H1 (cell line): ENCODE measurements around the gene TSPAN3. TPM values are rescaled to one million over a fixed set of nuclear protein-coding genes. Genes with fewer than 3 reads are reported as not detected.

Experiments
- CTCF ChIA-PET: fragments of 300-600 bp; sonication (Branson Sonifier 250); formaldehyde crosslinking; loops from one replicate; lab custom pipeline; 2021; ENCODE audit not compliant: partially characterized antibody; lab: Charles Lee
- POLR2A ChIA-PET: fragments of 300-600 bp; sonication (Branson Sonifier 250); formaldehyde crosslinking; loops from one replicate; lab custom pipeline; 2021; ENCODE audit warnings: inconsistent platforms; ENCODE audit not compliant: partially characterized antibody; lab: Charles Lee
- DNase-seq, 2 experiments: peaks; one replicate each; pipeline versions ENCODE4 v3.0.0 to v3.0.0-alpha.2; 2010 to 2022; ENCODE audit warnings: low spot score in 2 of 2, low read depth in 1 of 2, mixed read lengths in 1 of 2
- FAIRE-seq: peaks from 2 replicates; lab custom pipeline; 2011; peaks lifted over from hg19 to GRCh38; lab: Jason Lieb, UNC
- H2AFZ ChIP-seq: 2 replicates; pipeline ENCODE4 v1.8.1; 2012; ENCODE audit warnings: low read length, inconsistent platforms
- H2AK5ac ChIP-seq: 2 replicates; pipeline ENCODE4 v1.6.1; 2013; ENCODE audit warnings: low read depth, low read length
- H2BK120ac ChIP-seq: replicated peaks from 2 replicates; pipeline ENCODE3; 2013; ENCODE audit warnings: low read depth, low read length, inconsistent platforms
- H2BK12ac ChIP-seq: 2 replicates; pipeline ENCODE4 v1.6.1; 2013; ENCODE audit warnings: low read depth, low read length
- H2BK15ac ChIP-seq: 2 replicates; pipeline ENCODE4 v1.6.1; 2013; ENCODE audit warnings: low read length
- H2BK20ac ChIP-seq: 2 replicates; pipeline ENCODE4 v1.6.1; 2013; ENCODE audit warnings: low read length
- H2BK5ac ChIP-seq: 2 replicates; pipeline ENCODE4 v1.6.1; 2013; ENCODE audit warnings: low read depth, low read length
- H3K14ac ChIP-seq: 2 replicates; pipeline ENCODE4 v1.6.1; 2013; ENCODE audit warnings: inconsistent platforms; ENCODE audit not compliant: insufficient read length
- H3K18ac ChIP-seq: 2 replicates; pipeline ENCODE4 v1.6.1; 2013; ENCODE audit warnings: low read length; ENCODE audit errors: extremely low read depth
- H3K23ac ChIP-seq: 2 replicates; pipeline ENCODE4 v1.6.1; 2013; ENCODE audit warnings: inconsistent platforms; ENCODE audit not compliant: insufficient read length
- H3K23me2 ChIP-seq: 2 replicates; pipeline ENCODE4 v1.6.1; 2013; ENCODE audit warnings: low read depth, low read length
- H3K27ac ChIP-seq: 2 replicates; pipeline ENCODE4 v1.6.1; 2011; ENCODE audit warnings: low read depth, low read length, inconsistent platforms
- H3K27me3 ChIP-seq, 4 experiments: replicated peaks in 1 of 4; 1 replicate in 1 of 4; 2 replicates in 3 of 4; pipeline versions ENCODE4 v1.6.1 to v1.8.1; 2011 to 2013; ENCODE audit warnings: low read length in 3 of 4, mild to moderate bottlenecking in 3 of 4, inconsistent platforms in 2 of 4, mixed read lengths in 2 of 4, moderate library complexity in 1 of 4; ENCODE audit not compliant: control insufficient read depth in 3 of 4, insufficient read depth in 3 of 4; ENCODE audit errors: extremely low read depth in 1 of 4
- H3K36me3 ChIP-seq, 4 experiments: 2 replicates each; pipeline versions ENCODE4 v1.6.1 to v1.8.1; 2011 to 2013; ENCODE audit warnings: mild to moderate bottlenecking in 4 of 4, low read length in 3 of 4, moderate library complexity in 2 of 4, control low read depth in 1 of 4, inconsistent platforms in 1 of 4; ENCODE audit not compliant: insufficient read depth in 4 of 4, control insufficient read depth in 2 of 4
- H3K4ac ChIP-seq: replicated peaks from 2 replicates; pipeline ENCODE3; 2013; ENCODE audit warnings: low read length, low read depth, mixed read lengths, inconsistent platforms; ENCODE audit not compliant: insufficient read length
- H3K4me1 ChIP-seq, 4 experiments: replicated peaks in 1 of 4; 1 replicate in 1 of 4; 2 replicates in 3 of 4; pipeline versions ENCODE4 v1.6.1 to v1.8.1; 2011 to 2013; ENCODE audit warnings: low read length in 3 of 4, inconsistent platforms in 2 of 4, mixed read lengths in 1 of 4; ENCODE audit not compliant: insufficient read depth in 4 of 4, control insufficient read depth in 3 of 4
- H3K4me2 ChIP-seq, 2 experiments: 2 replicates each; pipeline versions ENCODE4 v1.6.1 to v1.8.1; 2011 to 2013; ENCODE audit warnings: low read depth in 2 of 2, low read length in 2 of 2, control low read depth in 1 of 2, inconsistent platforms in 1 of 2, mild to moderate bottlenecking in 1 of 2; ENCODE audit not compliant: insufficient read depth in 1 of 2
- H3K4me3 ChIP-seq, 4 experiments: fragments of 200-600, 300-600 bp in 1 of 4; sonication (generic), shearing (Covaris generic), sonication (Bioruptor Twin) in 1 of 4; 2 replicates each; pipeline versions ENCODE4 v1.5.1 to v1.8.1; 2011 to 2016; ENCODE audit warnings: low read length in 4 of 4, low read depth in 3 of 4, control low read depth in 2 of 4, inconsistent platforms in 2 of 4, mild to moderate bottlenecking in 2 of 4, mixed read lengths in 1 of 4, moderate library complexity in 1 of 4; ENCODE audit not compliant: insufficient read depth in 2 of 4; ENCODE audit errors: extremely low read depth in 1 of 4
- H3K56ac ChIP-seq: replicated peaks from 2 replicates; pipeline ENCODE3; 2013; ENCODE audit warnings: low read depth, mild to moderate bottlenecking, mixed read lengths, low read length, inconsistent platforms; ENCODE audit not compliant: insufficient read length
- H3K79me1 ChIP-seq: 2 replicates; pipeline ENCODE4 v1.6.1; 2013; ENCODE audit warnings: low read depth, low read length, control low read depth
- H3K79me2 ChIP-seq, 2 experiments: 2 replicates each; pipeline versions ENCODE4 v1.6.1 to v1.8.1; 2012 to 2013; ENCODE audit warnings: low read length in 2 of 2, mild to moderate bottlenecking in 2 of 2, inconsistent platforms in 1 of 2; ENCODE audit not compliant: insufficient read depth in 2 of 2, control insufficient read depth in 1 of 2
- H3K9ac ChIP-seq, 4 experiments: replicated peaks in 1 of 4; 1 replicate in 1 of 4; 2 replicates in 3 of 4; pipeline versions ENCODE4 v1.6.1 to v1.8.1; 2011 to 2013; ENCODE audit warnings: low read depth in 3 of 4, low read length in 3 of 4, control low read depth in 2 of 4, mild to moderate bottlenecking in 2 of 4, moderate library complexity in 2 of 4, inconsistent platforms in 1 of 4; ENCODE audit errors: extremely low read depth in 1 of 4
- H3K9me3 ChIP-seq, 2 experiments: 2 replicates each; pipeline versions ENCODE4 v1.6.1 to v1.8.1; 2012 to 2013; ENCODE audit warnings: mild to moderate bottlenecking in 2 of 2, moderate library complexity in 2 of 2, control low read depth in 1 of 2, inconsistent platforms in 1 of 2, low read depth in 1 of 2, low read length in 1 of 2, mixed read lengths in 1 of 2; ENCODE audit not compliant: insufficient read depth in 2 of 2
- H4K20me1 ChIP-seq, 2 experiments: replicated peaks in 1 of 2; 2 replicates each; pipeline versions ENCODE3 to v1.8.1; 2011 to 2013; ENCODE audit warnings: inconsistent platforms in 2 of 2, low read length in 2 of 2, mild to moderate bottlenecking in 1 of 2; ENCODE audit not compliant: insufficient read depth in 2 of 2, control insufficient read depth in 1 of 2
- H4K5ac ChIP-seq: 2 replicates; pipeline ENCODE4 v1.6.1; 2013; ENCODE audit warnings: low read length, low read depth, mixed read lengths, inconsistent platforms; ENCODE audit not compliant: insufficient read length
- H4K8ac ChIP-seq: 2 replicates; pipeline ENCODE4 v1.8.0; 2013; ENCODE audit warnings: mild to moderate bottlenecking, moderate library complexity, low read length, inconsistent platforms; ENCODE audit not compliant: insufficient read depth; ENCODE audit errors: extremely low read depth
- H4K91ac ChIP-seq: replicated peaks from 2 replicates; pipeline ENCODE3; 2013; ENCODE audit warnings: low read length, mixed read lengths, inconsistent platforms; ENCODE audit not compliant: insufficient read length
- CHD2 ChIP-seq: IDR thresholded peaks from 2 replicates; pipeline ENCODE4 v1.6.1; 2012; ENCODE audit warnings: low read length, improper control_type of control experiment
- CREB1 ChIP-seq: IDR thresholded peaks from 2 replicates; pipeline ENCODE4 v1.6.1; 2012; ENCODE audit warnings: inconsistent platforms
- RFX5 ChIP-seq: IDR thresholded peaks from 2 replicates; pipeline ENCODE4 v1.6.1; 2011; ENCODE audit warnings: low read depth, low read length, improper control_type of control experiment, borderline replicate concordance
- USF2 ChIP-seq: IDR thresholded peaks from 2 replicates; pipeline ENCODE4 v1.6.1; 2011; ENCODE audit warnings: low read length, improper control_type of control experiment
- WGBS, 2 experiments: shearing (Covaris generic) in 1 of 2; methylation state at CpG; one replicate each; pipeline versions ENCODE4 v1.1.6 to v1.1.7; 2013 to 2015; ENCODE audit warnings: low lambda C conversion rate in 2 of 2, mixed read lengths in 2 of 2, inconsistent platforms in 1 of 2, low coverage in 1 of 2, missing lambda C conversion rate in 1 of 2; ENCODE audit not compliant: insufficient replicate concordance in 2 of 2, insufficient coverage in 1 of 2, insufficient read length in 1 of 2; ENCODE audit errors: extremely low coverage in 1 of 2, missing lambda C conversion rate in 1 of 2; 5-methylcytosine and 5-hydroxymethylcytosine counted together
- polyA plus RNA-seq, 7 experiments: library from polyadenylated mRNA; depleted of rRNA in 3 of 7; stranded (reverse) in 5 of 7; unstranded in 2 of 7; fragments of >200 nt in 5 of 7; fragments of 200-250 nt in 2 of 7; gene quantifications; 1 replicate in 5 of 7; 2 replicates in 1 of 7; 4 replicates in 1 of 7; pipeline versions ENCODE4 v1.2.1 to v1.2.3, GENCODE V29; 2011 to 2013; ENCODE audit warnings: missing spikeins in 2 of 7, mixed read lengths in 2 of 7
- total RNA-seq: library from RNA; stranded (reverse); fragmentation: NEBNext Ultra II Directional; extraction: Animal tissue kit (Norgen Biotek cat#: 25700); gene quantifications from 2 replicates; pipeline ENCODE4 v1.2.1, GENCODE V29; 2021

TSPAN3 gene
- total and polyA plus RNA-seq, 2 of the 8 experiments (the other 6 are each of a cell fraction or from before 2014, with no cell fraction given): 107 to 238 TPM

- H4K20me1 ChIP-seq: no peaks in the 10 kb centered on the region
- FAIRE-seq: no peak
Observed at GRCh38 chr15:77004189-77004588, 66.7 kb downstream of the TSPAN3 start.

More at GRCh38 chr15:77004189-77004588, 66.7 kb downstream of the TSPAN3 start:
- no peak overlapping the region for H2BK5ac ChIP-seq
- H3K14ac ChIP-seq: no peak overlapping the region
- no peak overlapping the region for H4K91ac ChIP-seq
- H2BK120ac ChIP-seq: no peak overlapping the region
- no peak overlapping the region for H3K23ac ChIP-seq
- H2AFZ ChIP-seq: no peak overlapping the region
- H3K18ac ChIP-seq: no peak overlapping the region
- H2BK20ac ChIP-seq: no peak overlapping the region
- no peak overlapping the region for H2BK15ac ChIP-seq
- CTCF ChIA-PET: interaction anchor here (1.7 kb wide), 1 partner anchor 31 kb away, joined by 4 read pairs; no protein-coding TSS in a partner anchor
- H4K8ac ChIP-seq: no peak overlapping the region
- no peak overlapping the region for H3K4me2 ChIP-seq
- no peak overlapping the region for H3K9ac ChIP-seq
- H3K27ac ChIP-seq: no peak overlapping the region
- no peak overlapping the region for H2BK12ac ChIP-seq
- WGBS, 2 experiments: 83% methylated on average over 4 of the region's 4 CpGs; no CpG with 5 or more reads in 1 of the 2 experiments
- H3K79me1 ChIP-seq: no peaks in the 10 kb centered on the region
- H3K36me3 ChIP-seq: no peaks in the 10 kb centered on the region
- TF ChIP-seq USF2 (no peak), CREB1 (no peak), RFX5 (no peak), CHD2 (no peak)
- TF ChIP-seq, all 59 proteins: peak for 0
- H3K79me2 ChIP-seq: no peaks in the 10 kb centered on the region
- H3K4me1 ChIP-seq: no peaks in the 10 kb centered on the region
- no peak for DNase-seq
- POLR2A ChIA-PET: no interaction called here
- no peak overlapping the region for H4K5ac ChIP-seq
- H2AK5ac ChIP-seq: no peak overlapping the region
- no peak overlapping the region for H3K4ac ChIP-seq
- H3K4me3 ChIP-seq: no peak overlapping the region
- H3K27me3 ChIP-seq: peaks cover 0 to 3% (median 0%) of the 10 kb centered on the region in 4 experiments; a peak in 2 of 7 replicates
- no peak overlapping the region for H3K56ac ChIP-seq
- no peaks in the 10 kb centered on the region for H3K23me2 ChIP-seq
- H3K9me3 ChIP-seq: no peaks in the 10 kb centered on the region
